NT2/D1 (cell line): ENCODE measurements around the gene TIMELESS.

Experiments used
- DNase-seq: peaks from one replicate; pipeline ENCODE4 v3.0.0-alpha.2; 2011; ENCODE audit warnings: low read depth, low spot score
- H3K27me3 ChIP-seq: 2 replicates; pipeline ENCODE4 v1.6.0; 2011; ENCODE audit warnings: mild to moderate bottlenecking; ENCODE audit not compliant: insufficient read length, insufficient read depth
- H3K36me3 ChIP-seq: 2 replicates; pipeline ENCODE4 v1.6.1; 2011; ENCODE audit warnings: mild to moderate bottlenecking, low read length, mixed read lengths; ENCODE audit not compliant: insufficient read depth, insufficient read length
- H3K4me1 ChIP-seq: 2 replicates; pipeline ENCODE4 v1.5.1; 2011; ENCODE audit not compliant: insufficient read depth, insufficient read length
- H3K4me3 ChIP-seq: 2 replicates; pipeline ENCODE4 v1.5.1; 2011; ENCODE audit warnings: low read depth; ENCODE audit not compliant: insufficient read length
- H3K9ac ChIP-seq: 2 replicates; pipeline ENCODE4 v1.6.0; 2011; ENCODE audit warnings: low read depth; ENCODE audit not compliant: insufficient read length
- H3K9me3 ChIP-seq: 2 replicates; pipeline ENCODE4 v1.5.1; 2011; ENCODE audit warnings: mild to moderate bottlenecking, low read length; ENCODE audit not compliant: insufficient read depth
- SUZ12 ChIP-seq: IDR thresholded peaks from 2 replicates; pipeline ENCODE4 v1.6.1; 2011; ENCODE audit not compliant: insufficient read length, insufficient read depth; ENCODE audit errors: extremely low read depth
- YY1 ChIP-seq: IDR thresholded peaks from 2 replicates; pipeline ENCODE4 v1.6.1; 2011; ENCODE audit not compliant: insufficient read length, insufficient read depth
- ZNF274 ChIP-seq: IDR thresholded peaks from 2 replicates; pipeline ENCODE4 v1.6.1; 2011; ENCODE audit warnings: mild to moderate bottlenecking, low read depth, low read length

Gene TIMELESS

GRCh38 chr12:56437430-56438176 lies 11.6 kb downstream of the TIMELESS start:
- DNase-seq: no peak
- no peak for TF ChIP-seq YY1
- no peak for TF ChIP-seq ZNF274
- TF ChIP-seq SUZ12: no peak
- no peak overlapping the region for H3K4me3 ChIP-seq
- no peaks in the 10 kb centered on the region for H3K4me1 ChIP-seq
- H3K9ac ChIP-seq: no peak overlapping the region
- 0 out of 2 replicates have a peak, but pooled peaks cover under 1% of the 10 kb centered on the region for H3K9me3 ChIP-seq
- peaks cover 21% of the 10 kb centered on the region for H3K36me3 ChIP-seq
- no peaks in the 10 kb centered on the region for H3K27me3 ChIP-seq

GRCh38 chr12:56434828-56435227 lies 14.4 kb downstream of the TIMELESS start:
- no peak for DNase-seq
- Histone ChIP-seq H3K36me3 (peaks cover 43% of the 10 kb centered on the region), H3K9ac (no peak overlapping the region), H3K4me1 (no peaks in the 10 kb centered on the region), H3K27me3 (no peaks in the 10 kb centered on the region), H3K9me3 (no peaks in the 10 kb centered on the region), H3K4me3 (no peak overlapping the region)
- TF ChIP-seq ZNF274: no peak
- no peak for TF ChIP-seq SUZ12

- H3K27me3 ChIP-seq: no peaks in the 10 kb centered on the region
- no peaks in the 10 kb centered on the region for H3K9me3 ChIP-seq
- DNase-seq: no peak
- peaks cover 65% of the 10 kb centered on the region for H3K36me3 ChIP-seq
- TF ChIP-seq YY1 (no peak), SUZ12 (no peak), ZNF274 (no peak)
- no peak overlapping the region for H3K9ac ChIP-seq
- no peak overlapping the region for H3K4me3 ChIP-seq
- H3K4me1 ChIP-seq: no peaks in the 10 kb centered on the region
Measured at GRCh38 chr12:56431850-56432249, 17.4 kb downstream of the TIMELESS start.

- H3K9ac ChIP-seq: no peak overlapping the region
- peaks cover 63% of the 10 kb centered on the region for H3K36me3 ChIP-seq
- no peak for TF ChIP-seq SUZ12
- no peak for TF ChIP-seq YY1
- TF ChIP-seq ZNF274: no peak
Measured at GRCh38 chr12:56431288-56431687, 17.9 kb downstream of the TIMELESS start.

GRCh38 chr12:56425940-56426438 lies 23.2 kb downstream of the TIMELESS start:
- Histone ChIP-seq H3K4me3 (no peak overlapping the region), H3K9me3 (no peaks in the 10 kb centered on the region), H3K9ac (no peak overlapping the region), H3K36me3 (peaks cover 80% of the 10 kb centered on the region), H3K4me1 (no peaks in the 10 kb centered on the region), H3K27me3 (no peaks in the 10 kb centered on the region)
- no peak for DNase-seq
- TF ChIP-seq YY1 (no peak), SUZ12 (no peak), ZNF274 (no peak)

More at GRCh38 chr12:56431288-56431687, 17.9 kb downstream of the TIMELESS start:
- Histone ChIP-seq H3K27me3 (no peaks in the 10 kb centered on the region), H3K9me3 (no peaks in the 10 kb centered on the region), H3K4me1 (no peaks in the 10 kb centered on the region), H3K4me3 (no peak overlapping the region)
- no peak for DNase-seq

- Histone ChIP-seq H3K36me3 (peaks cover 80% of the 10 kb centered on the region), H3K9ac (no peak overlapping the region), H3K27me3 (no peaks in the 10 kb centered on the region), H3K4me1 (no peaks in the 10 kb centered on the region), H3K9me3 (no peaks in the 10 kb centered on the region), H3K4me3 (no peak overlapping the region)
- DNase-seq: no peak
- TF ChIP-seq SUZ12: no peak
- no peak for TF ChIP-seq YY1
- TF ChIP-seq ZNF274: no peak
Measured at GRCh38 chr12:56425193-56425592, 24.0 kb downstream of the TIMELESS start.

- Histone ChIP-seq H3K9ac (no peak overlapping the region), H3K9me3 (no peaks in the 10 kb centered on the region), H3K4me1 (no peaks in the 10 kb centered on the region), H3K27me3 (no peaks in the 10 kb centered on the region), H3K4me3 (no peak overlapping the region), H3K36me3 (peaks cover 96% of the 10 kb centered on the region)
- DNase-seq: no peak
- TF ChIP-seq ZNF274 (no peak), SUZ12 (no peak), YY1 (no peak)
Measured at GRCh38 chr12:56420411-56420810, 28.8 kb downstream of the TIMELESS start.
